IPS-NIHi11 (cell line): ENCODE results near the gene EDA.

Experiments used
- DNase-seq: peaks from one replicate; pipeline ENCODE4 v3.0.0; 2012; ENCODE audit warnings: mixed read lengths, low spot score

Gene EDA

DNA sequence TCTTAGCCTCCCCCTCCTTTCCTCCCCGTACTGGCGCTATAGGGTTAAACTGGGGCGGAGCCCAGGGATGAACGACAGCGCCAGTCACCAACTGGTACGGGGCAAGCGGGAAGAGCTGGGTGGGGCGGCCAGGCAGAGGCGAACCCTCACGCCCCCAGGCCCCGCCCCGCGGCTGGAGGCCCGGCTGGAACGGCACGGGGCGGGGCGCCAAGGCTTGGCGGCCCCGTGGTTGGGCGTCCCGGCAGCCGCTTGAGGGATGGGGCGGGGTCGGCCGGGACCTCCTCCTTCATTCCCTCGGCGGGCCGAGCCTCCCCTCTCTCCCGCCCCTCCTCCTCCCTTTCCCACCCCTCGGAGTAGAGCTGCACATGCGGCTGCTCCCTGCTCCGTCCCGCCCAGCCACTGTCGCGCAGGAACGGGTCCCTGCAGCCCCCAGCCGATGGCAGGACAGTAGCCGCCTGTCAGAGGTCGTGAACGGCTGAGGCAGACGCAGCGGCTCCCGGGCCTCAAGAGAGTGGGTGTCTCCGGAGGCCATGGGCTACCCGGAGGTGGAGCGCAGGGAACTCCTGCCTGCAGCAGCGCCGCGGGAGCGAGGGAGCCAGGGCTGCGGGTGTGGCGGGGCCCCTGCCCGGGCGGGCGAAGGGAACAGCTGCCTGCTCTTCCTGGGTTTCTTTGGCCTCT is at the start of gene EDA:
EDA (plus strand) TSS at position 335 of the 678 bp plus-strand sequence.
- peak; percentile 82 for DNase-seq

DNA sequence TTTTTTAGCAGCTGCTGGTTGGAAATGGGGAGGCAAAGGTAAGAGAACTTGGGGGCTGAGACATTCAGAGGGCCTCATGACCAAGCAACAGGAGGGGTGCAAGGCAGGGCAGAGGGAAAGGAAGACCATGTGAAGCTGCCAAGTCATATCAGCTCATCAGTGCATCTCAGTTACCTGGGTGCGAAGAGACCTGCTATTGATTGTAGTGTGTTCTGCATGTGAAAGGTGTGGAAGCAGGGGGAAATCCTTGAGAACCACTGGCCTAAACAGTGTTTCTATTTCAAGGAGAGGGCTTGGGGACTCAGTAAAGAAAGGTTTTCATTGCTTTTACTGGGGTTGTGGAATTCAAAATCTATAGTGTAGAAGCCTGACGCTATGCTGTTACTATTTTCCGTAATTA is 47.1 kb upstream of the EDA start:
- DNase-seq, result no peak

GRCh38 chrX:69597399-69597798 is 18.5 kb upstream of the EDA start:
- DNase-seq, result no peak

GRCh38 chrX:69600182-69600581 is 15.7 kb upstream of the EDA start:
- DNase-seq, result no peak

DNA sequence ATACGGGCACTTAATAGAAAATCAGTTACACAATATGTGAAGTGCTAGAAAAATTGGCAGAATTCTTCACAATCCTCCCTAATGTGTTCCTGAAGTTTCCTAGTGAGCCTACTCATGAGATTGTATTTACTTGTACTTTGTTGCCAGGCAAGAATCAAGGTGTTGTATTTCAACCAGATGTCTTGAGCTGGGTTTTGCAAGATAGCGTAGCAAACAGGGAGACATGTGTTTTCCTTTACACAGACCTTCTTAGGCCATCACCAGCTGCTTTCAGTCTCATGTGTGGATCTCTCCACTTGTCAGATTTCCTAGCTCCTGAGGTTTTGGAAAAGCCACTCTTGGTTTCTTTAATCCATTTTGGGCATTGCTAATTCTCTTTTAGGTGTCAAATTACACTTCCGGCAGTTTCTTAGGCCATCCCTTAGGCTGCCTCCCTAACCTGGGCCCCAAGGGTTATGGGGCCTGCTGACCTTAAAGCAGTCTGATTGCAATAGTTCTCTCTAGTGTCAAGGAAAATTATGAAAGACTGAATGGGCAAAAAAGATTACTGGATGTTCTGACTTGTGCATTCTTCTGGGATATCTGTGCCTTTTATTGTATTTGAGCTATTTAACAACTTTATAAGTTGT is 12.2 kb upstream of the EDA start:
- peak; percentile 19 for DNase-seq

DNA sequence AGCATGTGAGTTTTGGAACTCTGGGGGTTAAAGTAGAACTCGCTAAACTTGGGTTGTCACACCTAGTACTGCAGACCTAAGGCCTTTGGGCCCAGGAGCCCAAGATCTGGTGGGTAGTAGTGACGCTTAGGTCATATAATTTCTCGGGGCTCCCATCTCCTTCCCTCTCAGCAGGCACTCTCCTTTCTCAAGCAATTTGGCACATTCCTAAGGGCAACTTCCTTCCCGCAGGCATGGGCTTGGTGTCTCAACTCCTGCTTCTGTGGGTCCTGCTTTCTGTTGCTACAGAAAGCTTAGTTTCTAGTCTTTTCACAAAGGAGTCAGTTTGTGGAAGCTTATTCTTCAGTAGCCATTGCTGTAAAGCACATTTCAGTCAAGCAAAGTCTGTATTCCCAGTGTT is 10.4 kb upstream of the EDA start:
- DNase-seq, result no peak

DNA sequence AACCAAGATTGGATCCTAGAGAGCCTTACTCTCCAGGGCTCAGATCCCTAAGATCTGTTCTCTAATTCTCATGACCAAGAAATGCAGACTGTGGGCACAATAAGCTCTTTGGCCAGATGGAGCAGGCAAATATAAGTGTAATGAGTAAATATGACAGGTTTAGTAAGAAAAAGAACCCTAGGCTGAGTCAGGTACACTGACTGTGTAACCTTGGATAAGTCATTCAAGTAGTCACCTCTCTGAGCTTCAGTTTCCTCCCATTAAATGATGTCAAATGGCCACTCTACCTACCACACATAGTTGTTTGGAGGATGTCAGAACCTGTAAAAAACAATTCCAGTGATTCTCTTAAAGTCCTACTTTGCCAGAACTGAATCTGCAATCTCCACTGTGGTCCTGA is 8.3 kb upstream of the EDA start:
- no peak for DNase-seq

- DNase-seq, result no peak
Measured at GRCh38 chrX:69613946-69614345, 2.0 kb upstream of the EDA start.

DNA sequence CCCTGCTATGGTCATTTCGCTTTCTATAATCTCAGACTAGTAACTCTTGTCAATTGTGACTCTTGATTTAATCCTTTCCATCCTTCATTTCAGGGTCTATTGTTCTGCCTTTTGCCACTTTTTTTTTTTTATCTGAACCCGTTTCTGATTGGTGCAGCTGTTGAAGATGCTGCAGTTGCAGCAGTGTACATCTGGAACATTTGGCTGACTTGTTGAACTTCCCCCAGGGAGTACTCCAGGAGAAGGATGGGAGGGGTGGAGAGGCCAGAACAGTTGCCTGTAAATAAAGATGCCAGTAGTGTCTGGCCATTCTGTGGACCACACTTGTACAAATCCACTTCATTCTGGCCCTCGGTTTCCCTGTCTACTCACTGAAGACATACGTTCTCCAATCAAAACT is 1.0 kb upstream of the EDA start:
- no peak for DNase-seq

GRCh38 chrX:69615342-69615741 is 571 bp upstream of the EDA start:
- DNase-seq, result peak; percentile 11

DNA sequence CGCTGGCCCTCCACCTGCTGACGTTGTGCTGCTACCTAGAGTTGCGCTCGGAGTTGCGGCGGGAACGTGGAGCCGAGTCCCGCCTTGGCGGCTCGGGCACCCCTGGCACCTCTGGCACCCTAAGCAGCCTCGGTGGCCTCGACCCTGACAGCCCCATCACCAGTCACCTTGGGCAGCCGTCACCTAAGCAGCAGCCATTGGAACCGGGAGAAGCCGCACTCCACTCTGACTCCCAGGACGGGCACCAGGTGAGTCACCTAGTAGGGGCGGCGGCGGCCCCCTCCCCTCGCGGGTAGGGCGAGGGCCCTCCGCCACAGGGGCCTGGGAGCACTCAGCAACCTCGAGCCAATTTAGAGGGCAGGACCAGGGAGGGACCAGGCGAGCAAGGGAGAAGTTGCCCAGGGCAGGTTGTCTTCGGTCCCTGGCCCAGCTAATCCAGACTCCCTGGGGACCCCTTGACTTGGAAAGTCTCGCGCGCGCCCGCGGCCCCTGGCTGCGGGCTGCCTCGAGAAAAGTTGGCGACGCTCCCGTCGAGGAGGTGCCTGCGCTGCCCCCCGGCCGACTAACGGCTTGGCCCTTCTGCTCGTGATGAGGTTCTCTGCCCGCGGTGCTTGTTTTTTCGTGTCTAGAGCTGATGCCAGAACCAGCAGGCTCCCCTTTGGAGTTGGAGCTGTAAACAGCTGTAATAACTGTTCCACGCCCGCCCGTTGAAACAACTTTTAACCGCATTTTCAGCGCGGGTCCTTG is 717 bp downstream of the EDA start:
- peak; percentile 10 for DNase-seq

GRCh38 chrX:69618803-69619202 is 2.9 kb downstream of the EDA start:
- DNase-seq, result no peak

DNA sequence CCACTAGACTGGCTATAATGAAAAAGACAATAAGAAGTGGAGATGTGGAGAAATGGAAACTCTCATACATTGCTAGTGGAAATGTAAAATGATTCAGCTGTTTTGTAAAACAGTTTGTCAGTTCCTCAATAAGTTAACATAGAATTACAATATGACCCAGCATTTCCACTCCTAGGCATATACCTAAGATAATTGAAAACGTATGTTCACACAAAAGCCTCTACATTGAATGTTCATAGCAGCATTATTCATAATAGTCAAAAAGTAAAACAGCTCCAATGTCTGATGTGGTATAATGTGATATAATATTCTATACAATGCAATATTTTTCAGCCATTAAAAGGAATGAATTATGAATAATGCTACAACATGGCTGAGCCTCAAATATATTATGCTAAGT is 10.2 kb downstream of the EDA start:
- DNase-seq, result no peak

- no peak for DNase-seq
Measured at GRCh38 chrX:69627744-69628143, 11.8 kb downstream of the EDA start.

DNA sequence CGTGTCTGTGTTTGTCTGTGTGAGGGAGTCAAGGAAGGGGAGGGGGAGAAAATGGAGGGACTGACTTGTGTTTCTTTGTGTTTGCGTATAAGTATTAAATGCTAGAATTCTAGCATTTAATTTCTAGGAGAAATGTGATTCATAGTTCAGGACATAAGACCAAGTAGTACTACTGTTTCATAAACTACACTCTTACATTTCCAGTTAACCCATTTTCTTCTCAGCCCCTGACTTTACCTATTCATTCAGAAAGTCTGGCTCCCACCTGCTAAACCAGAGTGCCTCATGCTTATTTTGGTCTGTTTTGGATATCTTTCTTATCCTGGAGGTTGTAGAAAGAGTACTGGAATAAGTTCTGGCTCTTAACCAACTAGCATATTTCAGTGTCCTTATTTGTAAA is 14.2 kb downstream of the EDA start:
- no peak for DNase-seq

DNA sequence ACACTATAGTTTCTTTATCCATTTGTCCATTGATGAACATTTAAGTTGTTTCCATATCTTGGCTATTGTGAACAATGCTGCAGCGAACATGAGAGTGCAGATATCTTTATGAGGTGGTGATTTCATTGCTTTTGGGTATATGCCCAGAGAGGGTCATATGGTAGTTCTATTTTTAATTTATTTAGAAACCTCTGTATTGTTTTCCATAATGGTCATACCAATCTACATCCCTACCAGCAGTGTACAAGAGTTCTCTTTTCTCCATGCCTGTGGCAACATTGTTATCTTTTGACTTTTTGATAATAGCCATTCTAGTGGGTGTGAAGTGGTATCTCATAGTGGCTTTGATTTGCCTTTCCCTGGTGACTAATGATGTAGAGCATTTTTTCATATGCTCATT is 48.8 kb downstream of the EDA start:
- no peak for DNase-seq

DNA sequence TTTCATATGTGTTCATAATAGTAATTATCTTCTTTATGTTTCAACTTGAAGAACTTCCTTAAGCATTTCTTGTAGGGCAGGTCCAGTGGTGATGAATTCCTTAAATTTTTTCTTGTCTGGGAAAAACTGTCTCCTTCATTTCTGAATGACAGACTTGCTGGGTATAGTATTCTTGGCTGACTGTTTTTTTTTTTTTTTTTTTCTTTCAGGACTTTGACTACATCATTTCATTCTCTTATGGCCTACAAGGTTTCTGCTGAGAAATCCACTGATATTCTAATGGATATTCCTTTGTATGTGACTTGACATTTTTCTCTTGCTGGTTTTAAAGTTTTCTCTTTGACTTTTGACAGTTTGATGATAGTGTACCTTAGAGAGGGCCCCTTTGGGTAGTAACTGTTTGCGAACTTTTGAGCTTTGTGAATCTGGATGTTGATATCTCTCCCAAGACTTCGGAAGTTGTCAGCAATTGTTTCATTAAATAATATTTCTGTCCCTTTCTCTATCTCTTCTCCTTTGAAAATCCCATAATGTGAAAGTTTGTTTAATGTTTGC is 54.2 kb downstream of the EDA start:
- DNase-seq, result no peak

DNA sequence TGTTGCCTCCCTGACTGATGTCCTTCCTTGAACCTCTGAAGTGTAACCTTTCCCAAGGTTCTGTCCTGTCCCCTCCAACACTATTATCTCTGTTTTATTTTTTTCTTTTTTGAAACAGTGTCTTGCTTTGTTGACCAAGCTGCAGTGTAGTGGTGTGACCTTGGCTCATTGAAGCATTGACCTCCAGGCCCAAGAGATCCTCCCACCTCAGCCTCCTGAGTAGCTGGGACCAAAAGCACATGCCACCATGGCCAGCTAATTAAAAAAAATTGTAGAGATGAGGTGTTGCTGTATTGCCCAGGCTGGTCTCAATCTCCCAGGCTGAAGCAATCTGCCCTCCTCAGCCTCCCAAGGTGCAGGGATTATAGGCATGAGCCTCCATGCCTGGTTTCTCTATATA is 59.0 kb downstream of the EDA start:
- no peak for DNase-seq

GRCh38 chrX:69705818-69706217 is 89.9 kb downstream of the EDA start:
- peak; percentile 6 for DNase-seq

DNA sequence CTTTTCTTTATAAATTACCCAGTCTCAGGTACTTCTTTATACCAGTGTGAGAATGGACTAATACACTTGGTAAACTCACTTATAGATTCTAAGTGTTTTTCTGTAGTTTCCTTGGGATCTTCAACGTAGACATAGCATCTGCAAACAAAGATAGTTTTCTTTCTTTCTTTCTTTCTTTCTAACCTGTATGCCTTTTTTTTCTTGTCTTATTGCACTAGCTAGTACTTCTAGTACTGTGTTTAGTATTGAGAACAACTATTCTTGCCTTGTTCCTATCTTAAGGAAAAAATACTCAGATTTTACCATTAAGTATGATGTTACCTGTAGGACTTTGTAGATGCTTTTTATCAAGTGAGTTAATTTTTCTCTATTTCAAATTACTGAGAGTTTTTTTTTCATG is 102.2 kb downstream of the EDA start:
- DNase-seq, result no peak

DNA sequence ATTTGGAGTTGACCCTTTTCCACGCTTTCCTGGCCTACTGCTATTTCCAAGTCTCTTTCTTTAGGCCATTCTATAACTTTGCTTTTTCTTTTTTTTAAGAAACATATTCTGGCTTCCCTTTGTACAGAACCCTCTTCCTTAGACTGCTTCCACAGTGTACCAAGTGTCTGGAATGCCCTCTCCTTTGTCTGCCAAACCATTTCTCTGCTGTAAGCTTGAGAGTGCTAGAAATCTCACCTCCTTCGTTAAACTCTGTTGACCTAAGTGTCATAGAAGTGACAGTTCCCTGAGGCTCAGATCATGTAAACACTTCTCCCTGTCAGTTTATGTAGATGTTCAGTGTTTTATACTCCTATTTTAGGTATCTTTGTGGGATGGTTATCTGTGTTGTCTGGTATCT is 108.4 kb downstream of the EDA start:
- no peak for DNase-seq

DNA sequence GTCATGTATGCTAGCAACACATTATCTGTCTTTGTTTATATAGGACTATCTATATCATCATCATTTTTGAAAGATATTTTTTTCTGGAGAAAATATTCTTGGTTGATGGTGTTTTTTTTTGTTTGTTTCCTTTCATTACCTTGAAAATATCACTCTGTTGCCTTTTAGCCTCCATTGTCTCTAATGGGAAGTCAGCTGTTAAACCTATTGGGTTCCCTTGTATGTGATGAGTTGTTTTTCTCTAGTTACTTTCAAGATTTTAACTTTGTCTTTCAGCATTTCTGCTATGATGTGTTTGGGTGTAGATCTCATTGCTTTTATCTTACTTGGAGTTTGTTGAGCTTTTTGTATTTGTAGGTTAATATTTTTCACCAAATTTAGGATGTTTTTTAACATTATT is 124.4 kb downstream of the EDA start:
- DNase-seq, result no peak

GRCh38 chrX:69741721-69742120 is 125.8 kb downstream of the EDA start:
- no peak for DNase-seq
